Kidney epithelial cell (primary cell): ENCODE results near the gene KRABD2.

ENCODE experiments used
- DNase-seq: peaks from one replicate; pipeline ENCODE4 v3.0.0-alpha.2; 2010; ENCODE audit warnings: low read depth
- H3K27me3 ChIP-seq: 2 replicates; pipeline ENCODE4 v1.6.0; 2011; ENCODE audit warnings: low read length; ENCODE audit not compliant: control insufficient read depth, insufficient read depth
- H3K36me3 ChIP-seq: 2 replicates; pipeline ENCODE4 v1.5.1; 2011; ENCODE audit warnings: low read length; ENCODE audit not compliant: control insufficient read depth, insufficient read depth
- H3K4me3 ChIP-seq: 2 replicates; pipeline ENCODE4 v1.5.1; 2011; ENCODE audit warnings: low read depth, mild to moderate bottlenecking, control low read depth, low read length
- TF ChIP-seq, protein P1 (sequence below): IDR thresholded peaks from 2 replicates; pipeline ENCODE4 v1.5.1; 2011; ENCODE audit warnings: mild to moderate bottlenecking, moderate library complexity, low read length, control low read depth, inconsistent platforms; ENCODE audit not compliant: insufficient read depth, poor library complexity, severe bottlenecking

Gene KRABD2

DNA sequence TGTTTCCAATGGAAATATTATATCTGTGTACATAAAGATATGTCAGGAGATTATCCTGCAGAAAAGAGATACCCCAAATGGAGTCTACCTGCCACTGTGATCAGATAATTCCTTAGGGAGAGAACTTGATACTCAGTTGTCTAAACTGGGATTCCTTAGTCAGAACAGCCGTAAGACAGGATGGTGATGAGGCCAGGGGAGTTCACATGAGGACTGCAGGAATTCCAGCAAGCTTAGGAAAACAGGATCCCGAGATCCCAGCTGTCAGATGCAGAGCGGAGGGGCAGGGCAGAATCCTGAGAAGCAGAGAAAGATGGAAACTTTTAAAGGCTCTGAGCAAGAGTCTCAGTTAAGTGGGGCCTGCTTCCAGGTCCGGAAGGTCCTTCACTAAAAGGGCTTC lies 4.7 kb downstream of the KRABD2 start:
- H3K4me3 ChIP-seq = no peak overlapping the region
- no peaks in the 10 kb centered on the region for H3K36me3 ChIP-seq
- no peak for DNase-seq
- no peaks in the 10 kb centered on the region for H3K27me3 ChIP-seq
- TF ChIP-seq, protein P1, sequence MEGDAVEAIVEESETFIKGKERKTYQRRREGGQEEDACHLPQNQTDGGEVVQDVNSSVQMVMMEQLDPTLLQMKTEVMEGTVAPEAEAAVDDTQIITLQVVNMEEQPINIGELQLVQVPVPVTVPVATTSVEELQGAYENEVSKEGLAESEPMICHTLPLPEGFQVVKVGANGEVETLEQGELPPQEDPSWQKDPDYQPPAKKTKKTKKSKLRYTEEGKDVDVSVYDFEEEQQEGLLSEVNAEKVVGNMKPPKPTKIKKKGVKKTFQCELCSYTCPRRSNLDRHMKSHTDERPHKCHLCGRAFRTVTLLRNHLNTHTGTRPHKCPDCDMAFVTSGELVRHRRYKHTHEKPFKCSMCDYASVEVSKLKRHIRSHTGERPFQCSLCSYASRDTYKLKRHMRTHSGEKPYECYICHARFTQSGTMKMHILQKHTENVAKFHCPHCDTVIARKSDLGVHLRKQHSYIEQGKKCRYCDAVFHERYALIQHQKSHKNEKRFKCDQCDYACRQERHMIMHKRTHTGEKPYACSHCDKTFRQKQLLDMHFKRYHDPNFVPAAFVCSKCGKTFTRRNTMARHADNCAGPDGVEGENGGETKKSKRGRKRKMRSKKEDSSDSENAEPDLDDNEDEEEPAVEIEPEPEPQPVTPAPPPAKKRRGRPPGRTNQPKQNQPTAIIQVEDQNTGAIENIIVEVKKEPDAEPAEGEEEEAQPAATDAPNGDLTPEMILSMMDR = no peak

DNA sequence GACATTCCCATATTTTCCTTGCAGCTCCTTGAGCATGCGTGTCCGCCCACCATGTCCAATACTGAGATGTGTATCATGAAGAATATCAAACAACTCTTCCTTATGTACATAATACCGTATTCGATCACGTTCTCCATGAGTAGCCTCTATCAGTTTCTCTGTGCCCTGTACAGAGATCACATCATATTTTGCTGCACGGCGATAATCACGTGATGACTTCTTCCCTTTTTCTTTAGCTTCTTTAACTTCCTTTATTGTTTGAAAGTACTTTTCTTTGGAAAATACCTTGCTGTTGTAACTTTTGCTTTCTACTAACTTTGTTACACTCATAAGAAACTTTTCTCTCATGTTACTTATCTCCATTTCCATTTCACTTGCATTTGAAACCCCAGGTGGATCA lies 6.6 kb downstream of the KRABD2 start:
- Histone ChIP-seq H3K27me3 (no peaks in the 10 kb centered on the region), H3K4me3 (no peak overlapping the region), H3K36me3 (no peaks in the 10 kb centered on the region)
- DNase-seq = no peak
- TF ChIP-seq, protein P1 = no peak

DNA sequence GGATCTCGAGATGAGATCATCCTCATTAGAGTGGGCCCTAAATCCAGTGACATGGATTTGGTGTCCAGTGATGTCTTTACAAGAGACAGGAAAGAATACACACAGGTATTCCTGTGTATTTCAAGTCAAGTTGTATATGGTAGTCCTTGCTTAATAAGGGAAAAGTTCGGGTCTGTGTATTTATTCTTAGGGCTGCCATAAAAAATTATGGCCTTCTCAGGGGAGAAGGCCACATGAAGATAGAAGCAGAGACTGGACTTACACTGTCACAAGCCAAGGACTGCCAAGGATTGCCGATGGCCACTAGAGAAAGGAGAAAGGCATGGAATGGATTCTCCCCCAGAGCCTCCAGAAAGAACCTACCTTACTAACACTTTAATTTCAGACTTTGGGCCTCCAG lies 8.3 kb downstream of the KRABD2 start:
- DNase-seq = no peak
- no peaks in the 10 kb centered on the region for H3K36me3 ChIP-seq
- no peak overlapping the region for H3K4me3 ChIP-seq
- no peaks in the 10 kb centered on the region for H3K27me3 ChIP-seq
- TF ChIP-seq, protein P1 = no peak

DNA sequence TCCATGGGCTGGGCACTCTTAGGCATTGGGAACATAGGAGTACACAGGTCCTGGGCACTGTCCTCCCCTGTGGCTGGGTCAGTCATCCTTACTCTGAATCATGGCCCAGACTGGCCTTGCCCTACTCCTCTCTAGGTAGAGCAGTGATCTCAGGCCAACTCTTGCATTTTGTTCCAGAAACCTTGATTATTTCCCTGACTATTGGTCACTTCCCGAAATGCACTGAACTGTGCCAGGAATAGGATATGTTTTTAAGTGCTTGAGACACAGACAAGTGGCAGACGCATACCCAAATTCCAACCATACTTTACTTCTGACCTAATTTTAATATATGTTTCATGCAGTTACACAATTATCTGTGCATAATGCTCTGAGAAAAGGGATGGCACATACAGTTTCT lies 10.3 kb downstream of the KRABD2 start:
- H3K27me3 ChIP-seq = no peaks in the 10 kb centered on the region
- DNase-seq = no peak
- H3K36me3 ChIP-seq = no peaks in the 10 kb centered on the region
- TF ChIP-seq, protein P1 = no peak
- no peak overlapping the region for H3K4me3 ChIP-seq

DNA sequence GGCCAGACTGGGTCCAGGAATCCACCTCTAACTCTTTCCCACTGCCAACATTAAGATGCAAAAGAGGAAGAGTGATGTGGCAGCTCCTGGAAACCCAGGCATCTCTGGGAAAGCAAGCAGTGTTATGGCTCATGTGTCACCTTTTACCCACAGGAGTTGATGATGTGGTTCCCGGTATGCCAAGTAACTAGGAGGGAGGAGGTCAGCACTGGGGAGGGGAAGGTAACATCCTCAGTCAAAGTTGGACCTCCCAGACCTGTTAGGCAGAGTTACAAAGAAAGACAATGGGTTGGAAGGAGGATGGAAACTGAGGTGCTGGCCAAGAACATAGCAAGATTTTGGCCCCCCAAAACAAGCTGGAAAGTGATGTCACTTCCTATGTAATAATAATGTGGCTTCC lies 11.4 kb downstream of the KRABD2 start:
- TF ChIP-seq, protein P1 = no peak
- no peak overlapping the region for H3K4me3 ChIP-seq
- H3K36me3 ChIP-seq = no peaks in the 10 kb centered on the region
- no peak for DNase-seq
- H3K27me3 ChIP-seq = no peaks in the 10 kb centered on the region

DNA sequence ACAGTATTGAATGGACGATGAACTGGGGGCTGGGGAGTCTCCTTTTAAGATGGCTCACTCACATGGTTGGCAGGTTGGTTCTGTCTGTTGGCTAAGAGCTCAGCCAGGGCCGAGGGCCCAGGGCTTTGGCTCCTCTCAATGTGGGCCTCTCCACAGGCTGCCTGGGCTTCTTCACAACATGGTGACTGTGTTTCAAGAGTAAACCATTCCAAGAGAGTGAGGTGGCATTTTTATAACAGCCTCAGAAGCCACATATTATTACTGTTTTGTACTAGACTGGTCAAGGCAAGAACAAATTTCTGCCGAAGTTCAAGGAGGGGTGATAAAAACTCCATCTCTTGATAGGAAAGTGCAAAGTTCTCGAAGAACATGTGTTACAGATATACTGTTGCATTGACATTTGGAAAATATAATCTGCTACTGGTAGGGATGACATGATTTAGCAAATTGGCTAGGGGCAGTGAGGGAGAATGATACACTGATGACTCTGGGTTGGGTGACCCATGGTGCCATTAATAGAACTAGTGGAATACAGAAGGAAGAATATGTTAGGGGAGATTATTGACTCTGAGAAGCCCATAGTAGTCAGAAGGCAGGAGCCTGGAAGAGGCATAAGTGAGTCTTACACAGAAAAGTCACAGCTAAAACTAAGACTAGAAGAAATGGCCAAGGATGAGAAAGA lies 13.7 kb downstream of the KRABD2 start:
- TF ChIP-seq, protein P1 = no peak

More for the DNA sequence above, 13.7 kb downstream of the KRABD2 start:
- H3K27me3 ChIP-seq = no peaks in the 10 kb centered on the region
- no peaks in the 10 kb centered on the region for H3K36me3 ChIP-seq
- no peak for DNase-seq
- no peak overlapping the region for H3K4me3 ChIP-seq
